HG03095 (cell line): ENCODE measurements around the gene PHF2.

Experiments
- ATAC-seq: cut with Tn5 transposase; IDR thresholded peaks from one replicate; pipeline ENCODE4 v1.9.1; 2021; ENCODE audit warnings: moderate library complexity; ENCODE audit not compliant: unreplicated experiment

PHF2 gene

DNA sequence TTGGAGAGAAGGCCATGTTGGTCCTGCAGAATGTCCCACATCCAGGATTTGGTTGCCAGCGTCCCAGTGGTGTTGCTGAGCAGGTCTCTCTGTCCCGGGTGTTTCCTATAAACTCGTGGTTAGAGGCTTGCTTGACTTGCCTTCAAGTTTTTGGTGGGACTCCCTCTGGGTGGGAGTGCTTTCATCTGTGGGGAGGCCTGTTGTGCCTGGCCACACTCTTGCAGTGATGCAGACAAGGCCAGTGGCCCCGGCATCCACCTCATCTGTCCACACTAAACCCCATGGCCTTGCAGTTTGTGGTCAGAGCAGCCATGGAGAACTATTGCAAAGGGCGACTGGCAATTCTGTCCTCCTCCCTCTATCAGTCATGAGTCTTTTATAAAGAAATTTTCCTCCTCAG is 71.8 kb downstream of the PHF2 start:
- ATAC-seq = no peak

DNA sequence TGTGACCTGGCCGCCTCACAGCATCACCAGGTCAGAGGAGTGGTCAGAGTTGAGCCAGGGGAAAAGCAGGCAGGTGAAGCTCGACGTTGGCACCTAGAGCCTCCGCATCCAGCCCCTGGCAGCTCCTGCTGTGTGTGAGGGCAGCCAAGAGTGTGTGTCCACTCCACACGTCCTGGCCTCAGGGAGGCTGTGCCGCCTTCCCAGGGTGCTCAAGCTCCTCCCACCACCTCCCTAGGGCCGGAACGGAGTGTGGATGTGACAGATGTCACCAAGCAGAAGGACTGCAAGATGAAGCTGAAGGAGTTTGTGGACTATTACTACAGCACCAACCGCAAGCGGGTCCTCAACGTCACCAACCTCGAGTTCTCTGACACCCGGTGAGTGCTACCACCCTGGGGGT is 72.5 kb downstream of the PHF2 start:
- ATAC-seq = no peak

DNA sequence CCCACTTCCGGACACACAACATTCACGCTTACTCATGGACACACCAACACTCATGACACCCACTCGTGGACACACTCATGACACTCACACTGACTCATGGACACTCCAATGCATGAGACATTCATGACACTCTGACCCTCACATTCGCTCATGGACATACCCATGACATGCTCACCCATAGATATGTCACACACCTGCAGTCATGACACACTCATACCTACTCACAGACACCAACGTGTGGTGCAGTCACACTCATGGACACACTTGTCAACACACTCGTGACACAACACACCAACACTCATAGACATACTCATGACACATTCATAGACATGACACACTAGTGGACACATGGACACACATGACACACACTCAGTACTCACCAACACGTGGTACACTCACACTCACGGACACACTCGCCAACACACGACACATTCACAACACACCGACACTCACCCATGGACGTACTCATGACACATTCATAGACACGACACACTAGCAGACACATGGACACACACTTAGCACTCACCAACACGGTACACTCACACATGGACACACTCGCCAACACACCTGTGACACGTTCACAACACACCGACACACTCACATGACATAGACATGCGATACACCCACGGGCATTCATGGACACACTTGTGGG is 73.4 kb downstream of the PHF2 start:
- ATAC-seq = no peak

DNA sequence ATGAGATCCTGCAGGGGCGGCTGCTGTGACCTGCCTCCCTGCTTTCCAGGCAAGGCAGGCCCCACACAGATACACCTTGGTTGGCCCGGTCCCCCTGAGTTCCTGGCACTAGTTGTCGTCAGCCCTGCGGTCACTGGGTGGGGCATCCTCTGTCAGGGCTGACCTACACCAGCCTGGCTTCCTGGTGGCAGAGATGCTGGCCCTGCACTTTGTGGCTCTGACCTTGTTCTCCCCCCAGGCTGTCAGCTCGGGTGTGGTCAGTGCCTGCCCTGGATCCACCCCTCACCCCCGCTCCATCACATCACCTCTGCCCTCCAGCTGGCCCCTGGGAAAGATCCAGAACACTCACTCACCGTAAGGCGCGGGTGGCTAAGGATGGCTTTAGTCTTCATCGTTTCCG is 74.1 kb downstream of the PHF2 start:
- ATAC-seq = no peak

DNA sequence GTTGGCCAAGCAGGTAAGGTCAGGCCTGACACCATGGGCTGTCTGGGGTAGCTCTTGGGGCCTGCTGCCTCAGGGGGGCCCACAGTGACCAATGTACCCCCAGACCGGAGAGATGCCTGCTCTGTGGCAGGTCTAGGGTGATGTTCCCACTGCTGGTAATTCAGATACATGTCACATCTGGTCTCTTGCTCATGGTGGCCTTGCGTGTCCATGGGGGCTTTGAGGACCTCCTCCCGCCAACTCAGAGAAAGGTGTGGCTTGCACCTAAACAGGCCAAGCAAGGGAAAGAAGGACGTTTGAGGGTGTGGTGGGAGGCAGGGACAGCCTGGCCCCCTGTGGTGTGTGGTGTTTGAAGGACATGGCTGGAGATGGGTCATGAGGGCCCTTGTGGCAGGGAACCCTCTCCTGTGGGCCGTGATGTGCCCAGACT is 75.2 kb downstream of the PHF2 start:
- ATAC-seq = no peak

DNA sequence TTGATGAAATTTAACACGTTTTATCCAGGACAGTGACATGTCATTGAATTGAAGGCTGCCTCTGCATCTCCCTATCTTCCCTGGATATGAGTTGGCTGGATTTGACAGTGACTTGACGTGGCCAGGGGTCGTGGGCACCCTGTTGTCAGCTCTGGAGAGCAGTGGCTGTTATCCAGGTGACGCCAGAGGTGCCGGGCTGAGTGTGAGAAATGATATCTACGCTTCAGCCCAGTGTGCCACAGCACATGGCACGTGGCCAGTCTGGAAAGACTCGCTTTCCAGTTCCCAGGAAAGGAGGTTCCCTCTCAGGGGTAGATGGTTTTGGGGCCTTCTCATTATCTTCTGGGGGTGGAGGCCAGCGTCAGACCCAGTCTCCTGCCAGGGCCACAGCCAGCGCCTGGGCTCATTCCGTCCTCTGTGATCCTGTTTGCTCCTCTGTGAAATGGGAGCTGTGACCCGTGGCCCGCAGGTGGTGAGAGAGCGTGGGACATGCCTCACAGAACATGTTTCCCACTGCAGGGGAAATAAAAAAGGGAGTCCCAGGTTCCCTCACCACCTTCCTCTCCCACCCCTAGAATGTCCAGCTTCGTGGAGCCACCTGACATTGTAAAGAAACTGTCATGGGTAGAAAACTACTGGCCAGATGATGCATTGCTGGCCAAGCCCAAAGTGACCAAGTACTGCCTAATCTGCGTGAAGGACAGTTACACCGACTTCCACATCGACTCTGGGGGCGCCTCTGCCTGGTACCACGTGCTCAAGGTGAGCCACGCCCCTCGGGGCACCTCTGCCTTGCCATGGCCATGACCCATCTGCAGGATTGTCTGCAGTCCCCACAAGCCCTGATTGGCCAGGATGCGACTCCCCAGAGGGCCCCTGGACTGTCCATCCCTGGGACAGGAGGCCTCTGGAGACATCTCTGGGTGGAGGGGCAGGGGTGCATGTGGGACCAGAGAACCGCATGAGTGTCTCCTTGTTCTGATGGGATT is 76.5 kb downstream of the PHF2 start:
- no peak for ATAC-seq

DNA sequence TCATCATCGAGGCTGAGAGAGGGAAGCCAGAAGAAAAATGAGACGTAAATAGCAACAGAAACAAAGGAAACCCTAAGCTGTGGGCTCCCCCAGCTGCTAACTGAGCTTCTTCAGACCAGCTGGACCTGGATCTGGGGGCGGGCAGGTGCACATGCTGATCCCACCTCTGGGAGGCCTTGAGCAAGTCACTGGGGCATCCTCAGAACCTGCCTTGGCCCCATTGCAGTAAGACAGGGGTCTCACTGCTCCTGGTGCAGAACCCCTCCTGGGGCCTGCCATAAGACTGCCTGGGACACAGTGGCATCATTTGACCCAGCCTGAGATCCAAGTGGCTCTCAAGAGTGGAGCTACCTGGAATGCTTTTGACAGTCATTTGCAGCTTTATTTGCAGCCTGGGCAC is 77.4 kb downstream of the PHF2 start:
- ATAC-seq = no peak

DNA sequence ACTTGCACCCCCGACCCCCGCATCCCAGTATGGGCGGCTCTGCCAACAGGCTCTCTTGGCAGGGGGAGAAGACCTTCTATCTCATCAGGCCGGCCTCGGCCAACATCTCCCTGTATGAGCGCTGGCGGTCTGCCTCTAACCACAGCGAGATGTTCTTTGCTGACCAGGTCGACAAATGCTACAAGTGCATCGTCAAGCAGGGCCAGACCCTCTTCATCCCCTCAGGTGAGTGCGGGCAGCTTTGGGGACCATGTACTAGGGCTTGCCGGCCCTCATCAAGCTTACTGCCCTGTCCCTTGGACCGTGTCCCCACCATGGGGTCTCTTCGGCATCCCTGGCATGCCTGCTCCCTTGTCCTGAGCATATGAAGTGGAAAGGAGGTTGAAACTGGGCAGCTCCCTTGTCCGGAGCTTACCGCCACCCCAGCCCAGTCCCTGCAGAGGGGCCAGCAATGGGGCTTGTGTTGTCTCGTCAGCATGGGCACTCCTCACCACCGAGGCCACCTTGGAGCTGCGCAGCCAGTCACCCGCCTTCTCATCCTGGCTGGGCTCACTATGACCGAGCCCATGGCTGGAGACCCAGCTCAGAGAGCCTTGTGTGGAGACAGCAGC is 78.1 kb downstream of the PHF2 start:
- no peak for ATAC-seq

DNA sequence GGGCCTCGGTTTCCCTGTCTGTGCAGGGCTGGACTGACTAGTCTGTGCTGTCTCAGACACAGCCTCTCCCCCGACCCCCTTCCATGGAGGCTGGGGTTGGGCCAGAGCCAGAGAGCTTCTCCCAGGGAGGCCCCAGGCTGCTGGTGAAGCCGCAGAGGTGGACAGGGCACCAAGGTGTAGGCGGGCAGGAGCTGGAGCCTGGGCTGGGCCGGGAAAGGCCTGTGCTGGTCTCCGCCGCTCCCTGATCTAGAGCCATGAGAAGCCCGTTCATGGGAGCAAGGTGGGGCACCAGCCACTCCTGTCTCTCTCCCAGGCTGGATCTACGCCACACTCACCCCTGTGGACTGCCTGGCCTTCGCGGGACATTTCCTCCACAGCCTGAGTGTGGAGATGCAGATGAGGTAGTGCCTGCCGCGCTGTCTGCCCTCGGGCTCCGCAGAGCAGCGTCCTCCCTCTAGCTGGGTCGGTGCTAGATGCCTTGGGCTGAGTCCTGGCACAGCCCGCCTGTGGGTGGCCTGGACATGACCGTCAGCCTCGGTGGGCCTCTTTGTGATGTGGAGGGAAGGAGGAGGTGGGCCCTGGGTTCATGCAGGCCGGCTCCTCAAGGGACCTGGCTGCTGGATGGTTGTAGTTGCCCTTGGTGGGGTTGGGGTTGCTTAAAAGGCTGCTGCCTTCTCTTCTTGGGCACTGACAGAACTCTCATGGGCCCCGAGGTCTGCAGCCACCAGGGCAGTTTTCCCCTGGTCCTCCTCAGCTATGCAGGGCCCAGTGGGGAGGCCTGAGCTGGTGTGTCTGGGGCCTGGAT is 79.4 kb downstream of the PHF2 start:
- no peak for ATAC-seq

DNA sequence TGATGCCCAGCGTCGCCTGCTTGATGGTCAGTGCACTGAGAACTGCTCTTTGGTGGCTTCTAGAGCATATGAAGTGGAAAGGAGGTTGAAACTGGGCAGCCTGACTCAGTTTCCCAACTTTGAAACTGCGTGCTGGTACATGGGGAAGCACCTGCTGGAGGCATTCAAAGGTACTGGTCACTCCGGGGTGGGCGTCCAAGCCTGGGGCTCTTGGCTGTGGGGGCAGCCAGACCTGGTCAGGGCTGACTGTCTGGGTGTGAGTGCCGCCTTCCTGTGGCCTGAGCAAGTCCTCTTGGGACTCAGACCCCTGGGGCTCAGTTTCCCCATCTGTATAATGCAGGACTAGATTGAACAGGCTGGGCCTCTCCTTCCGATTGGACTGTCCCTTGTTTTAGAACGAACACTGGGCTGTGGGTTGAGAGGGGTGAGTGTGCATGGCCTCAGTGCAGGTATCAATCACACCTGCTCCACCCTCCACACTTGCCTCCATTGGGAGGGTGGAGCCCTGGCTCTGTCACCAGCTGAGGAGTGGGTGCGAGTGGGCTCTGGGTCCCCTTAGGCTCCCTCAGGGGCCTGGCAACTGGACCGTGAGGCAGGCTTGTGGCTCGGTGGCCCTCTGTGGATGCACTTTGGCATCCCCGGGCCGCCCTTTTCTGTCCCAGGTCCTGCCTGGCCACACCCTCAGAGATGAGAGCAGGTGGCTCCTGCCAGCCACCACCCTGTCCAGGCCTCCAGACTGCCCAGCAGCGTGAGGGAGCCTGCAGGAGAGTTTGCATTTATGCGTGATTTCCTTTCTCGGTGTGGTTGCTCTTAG is 80.2 kb downstream of the PHF2 start:
- ATAC-seq = no peak

DNA sequence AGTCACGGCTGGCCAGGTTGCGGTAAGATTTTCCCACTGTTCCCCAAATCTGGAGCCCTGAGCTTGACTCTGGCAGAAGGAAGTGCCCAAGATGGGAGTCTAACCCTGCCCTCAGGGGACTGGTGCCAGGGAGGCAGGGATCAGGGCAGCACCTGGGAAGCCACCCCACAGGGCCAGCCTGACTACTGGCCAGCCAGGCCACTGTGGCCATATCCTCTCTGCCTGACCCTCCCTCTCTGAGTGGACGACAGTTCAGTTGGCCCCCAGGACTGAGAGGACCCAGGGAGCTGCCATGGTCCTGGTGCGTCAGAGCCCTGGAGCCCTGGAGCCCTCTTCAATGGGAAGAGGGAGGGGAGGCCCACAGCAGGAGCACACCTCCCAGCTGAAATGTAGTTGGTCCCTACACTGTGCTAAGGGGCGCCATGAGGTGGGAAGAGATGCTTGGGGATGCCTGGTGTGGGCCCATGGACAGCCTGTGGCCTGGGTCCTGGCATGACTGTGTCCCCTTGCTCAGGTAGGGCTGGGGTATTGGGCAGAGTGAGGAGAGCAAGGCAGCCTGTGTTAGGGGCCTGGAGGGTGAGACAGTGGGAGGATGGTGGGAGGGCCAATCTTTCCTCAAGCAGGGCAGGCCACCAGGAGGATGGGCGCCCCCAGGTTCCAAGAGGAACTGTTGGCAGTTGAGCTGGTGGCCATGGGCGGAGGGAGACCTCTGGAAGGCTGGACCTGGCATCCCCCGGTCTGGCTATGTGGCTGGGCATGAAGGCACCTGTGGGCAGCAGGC is 81.1 kb downstream of the PHF2 start:
- ATAC-seq = no peak

DNA sequence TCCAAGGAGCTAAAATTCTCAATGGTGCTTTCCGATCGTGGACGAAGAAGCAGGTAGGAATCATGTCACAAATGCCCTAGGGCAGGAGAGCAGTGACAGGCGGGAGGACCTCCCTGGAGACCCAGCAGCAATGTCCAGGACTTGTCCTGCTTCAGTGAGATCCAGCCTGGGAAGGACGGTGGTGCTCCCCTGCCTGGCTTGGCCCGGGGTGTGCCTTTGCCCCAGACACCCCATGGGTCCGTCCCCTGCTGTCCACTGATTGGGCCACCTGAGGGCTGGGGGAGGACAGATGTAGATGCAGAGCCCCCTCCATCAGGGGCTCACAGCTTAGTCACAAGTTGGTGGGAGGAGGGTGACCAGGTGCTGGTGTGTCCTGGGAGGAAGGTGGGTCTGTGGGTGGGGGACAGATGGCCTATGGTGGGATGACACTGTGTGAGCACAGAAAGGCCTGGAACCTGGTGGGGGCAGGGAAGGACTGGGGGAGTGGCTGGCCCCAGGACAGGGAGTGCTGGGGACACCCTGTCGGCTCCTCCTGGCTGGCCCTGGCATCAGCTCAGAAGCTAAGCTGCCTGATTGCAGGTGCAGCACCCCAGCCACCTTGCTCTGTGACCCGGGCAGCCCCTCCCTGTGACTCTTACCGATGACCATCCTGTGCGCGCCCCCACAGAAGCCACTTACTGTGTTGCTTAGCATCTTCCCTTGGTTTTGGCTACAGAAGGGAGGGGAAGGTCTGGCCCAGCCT is 82.0 kb downstream of the PHF2 start:
- no peak for ATAC-seq

DNA sequence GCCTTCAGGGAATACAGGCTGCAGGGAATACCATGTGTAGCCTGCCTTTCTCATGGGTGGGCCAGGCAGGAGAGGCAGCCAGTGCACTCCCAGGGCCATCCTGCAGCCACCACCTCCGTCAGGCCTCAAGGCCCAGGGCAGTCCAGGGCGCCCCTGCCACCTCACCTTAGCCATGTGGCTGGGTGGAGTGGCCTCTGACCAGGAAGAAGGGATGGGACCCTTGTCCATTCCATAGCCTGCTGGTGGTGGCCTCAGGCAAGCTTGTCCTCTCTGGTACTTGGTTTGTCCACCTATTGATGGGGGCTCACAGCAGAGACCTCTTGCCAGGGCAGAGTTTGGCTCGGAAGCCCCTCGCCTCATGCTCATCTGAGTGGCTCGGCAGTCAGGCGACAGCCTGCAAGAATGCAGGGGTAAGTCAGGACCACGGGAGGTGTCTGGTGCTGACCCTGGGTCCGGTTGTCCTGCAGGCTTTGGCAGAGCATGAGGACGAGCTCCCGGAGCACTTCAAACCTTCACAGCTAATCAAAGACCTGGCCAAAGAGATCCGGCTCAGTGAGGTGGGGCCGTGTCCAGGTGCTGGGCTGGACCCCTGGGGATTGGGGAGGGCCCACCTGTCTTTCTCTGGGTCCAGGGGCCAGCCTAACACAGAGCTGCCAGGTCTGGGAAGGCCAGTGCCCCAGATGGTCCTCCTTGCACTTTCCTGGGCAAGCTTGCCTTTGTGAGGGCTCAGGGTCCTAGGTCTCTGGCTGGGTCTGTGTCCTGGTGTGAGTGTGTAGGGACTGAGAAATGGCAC is 82.9 kb downstream of the PHF2 start:
- ATAC-seq = no peak

DNA sequence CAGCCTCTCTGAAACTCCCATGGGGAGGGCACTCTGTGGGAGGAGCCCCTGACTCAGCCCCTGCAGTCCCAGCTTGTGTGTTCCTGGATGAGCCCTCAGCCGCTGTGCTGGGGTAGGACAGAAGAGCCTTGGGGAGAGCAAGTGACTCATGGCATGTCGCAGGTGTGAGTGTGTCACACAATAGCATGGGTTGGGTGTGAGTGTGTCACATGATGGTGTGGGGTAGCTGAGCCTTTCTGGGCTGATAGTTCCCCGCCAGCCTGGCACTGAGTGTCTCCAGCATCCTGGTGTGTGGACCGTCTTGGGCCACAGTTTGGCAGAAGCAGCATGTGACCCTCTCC is 83.4 kb downstream of the PHF2 start:
- ATAC-seq = no peak

DNA sequence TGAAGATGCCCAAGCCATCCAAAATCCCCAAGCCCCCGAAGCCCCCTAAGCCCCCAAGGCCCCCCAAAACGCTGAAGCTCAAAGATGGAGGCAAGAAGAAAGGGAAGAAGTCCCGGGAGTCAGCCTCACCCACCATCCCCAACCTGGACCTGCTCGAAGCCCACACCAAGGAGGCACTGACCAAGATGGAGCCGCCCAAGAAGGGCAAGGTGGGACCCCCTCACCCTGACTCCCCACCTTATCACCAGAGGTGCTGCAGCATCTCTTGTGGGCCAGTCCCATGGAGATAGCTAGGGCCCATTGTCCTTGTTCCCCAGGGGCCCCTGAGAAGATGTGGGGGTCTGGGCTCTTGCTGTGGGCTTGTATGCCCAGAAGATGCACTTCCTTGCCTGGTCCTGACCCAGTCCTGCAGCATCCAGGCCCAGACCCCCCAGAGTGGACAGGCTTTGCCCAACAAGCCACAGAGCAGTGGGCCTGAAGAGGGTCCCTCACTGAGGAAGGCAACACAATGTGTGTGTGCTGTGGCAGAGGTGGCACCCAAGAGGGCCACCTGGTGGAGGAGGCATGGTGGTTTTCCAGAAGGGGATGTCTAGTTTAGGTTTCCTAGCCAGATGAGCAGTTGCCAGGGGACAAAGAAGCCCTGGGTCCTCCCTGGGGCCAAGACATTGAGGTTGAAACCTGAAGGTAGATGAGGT is 84.1 kb downstream of the PHF2 start:
- no peak for ATAC-seq

DNA sequence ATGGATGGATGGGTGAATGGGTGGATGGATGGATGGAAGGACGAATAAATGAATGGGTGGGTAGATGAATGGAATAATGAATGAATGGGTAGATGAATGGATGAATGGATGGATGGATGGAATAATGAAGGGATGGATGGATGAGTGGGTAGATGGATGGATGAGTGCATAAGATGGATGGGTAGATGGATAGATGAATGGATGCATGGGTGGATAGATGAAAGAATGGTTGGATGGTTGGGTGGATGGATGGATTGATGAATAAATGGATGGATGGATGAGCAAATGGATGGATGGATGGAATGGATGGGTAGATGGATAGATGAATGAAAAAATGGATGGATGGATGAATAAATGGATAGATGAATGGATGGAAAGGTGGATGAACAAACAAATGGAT is 85.2 kb downstream of the PHF2 start:
- no peak for ATAC-seq

DNA sequence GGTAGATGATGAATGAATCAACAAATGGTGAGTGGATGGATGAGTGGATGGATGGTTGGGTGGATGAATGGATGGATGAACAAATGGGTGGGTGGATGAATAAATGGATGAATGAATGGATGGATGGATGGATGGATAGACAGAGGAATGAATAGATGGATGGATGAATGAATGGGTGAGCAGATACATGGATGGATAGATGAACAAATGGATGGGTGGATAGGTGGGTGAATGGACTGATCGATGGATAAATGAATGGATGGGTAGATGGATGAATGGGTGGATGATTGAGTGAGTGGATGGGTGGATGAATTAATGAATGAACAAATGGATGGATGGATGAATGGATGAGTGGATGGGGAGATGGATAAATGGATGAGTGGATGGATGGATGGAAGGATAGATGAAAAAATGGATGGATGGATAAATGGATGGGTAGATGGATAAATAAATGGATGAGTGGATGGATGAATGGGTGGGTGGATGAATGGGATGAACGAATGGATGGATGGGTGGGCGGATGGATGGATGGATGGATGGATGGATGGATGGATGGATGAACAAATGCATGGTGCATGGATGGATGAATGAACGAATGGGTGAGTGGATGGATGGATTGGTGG is 85.7 kb downstream of the PHF2 start:
- no peak for ATAC-seq
